Globus pallidus (tissue), 1 donor: ENCODE results near the gene EHMT1.

Source experiments
- DNase-seq: peaks from one replicate; pipeline ENCODE4 v3.0.0-alpha.2; 2015; ENCODE audit warnings: low spot score

Gene EHMT1

GRCh38 chr9:137741330-137741729, 122.5 kb downstream of the EHMT1 start:
- DNase-seq: no peak

DNA sequence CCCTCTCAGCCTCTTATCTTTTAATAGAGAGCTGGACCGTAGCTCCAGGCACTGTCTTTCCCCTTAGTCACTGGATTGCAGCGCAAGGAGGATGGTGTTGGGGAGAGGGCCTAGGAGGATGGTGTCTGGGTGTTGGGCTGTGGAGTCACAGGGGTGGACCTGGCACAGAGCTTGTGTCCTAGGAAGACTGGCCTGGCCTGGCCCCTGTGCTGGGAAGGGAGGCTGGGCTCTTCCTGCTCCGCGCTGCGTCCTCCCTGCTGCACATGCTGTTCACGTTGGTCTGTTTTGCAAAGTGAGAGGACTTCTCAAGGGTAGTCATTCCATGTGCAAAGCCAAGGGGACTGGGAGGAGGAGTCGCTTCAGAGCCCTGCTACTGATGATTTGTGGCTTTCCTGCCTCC, 123.9 kb downstream of the EHMT1 start:
- DNase-seq: no peak

DNA sequence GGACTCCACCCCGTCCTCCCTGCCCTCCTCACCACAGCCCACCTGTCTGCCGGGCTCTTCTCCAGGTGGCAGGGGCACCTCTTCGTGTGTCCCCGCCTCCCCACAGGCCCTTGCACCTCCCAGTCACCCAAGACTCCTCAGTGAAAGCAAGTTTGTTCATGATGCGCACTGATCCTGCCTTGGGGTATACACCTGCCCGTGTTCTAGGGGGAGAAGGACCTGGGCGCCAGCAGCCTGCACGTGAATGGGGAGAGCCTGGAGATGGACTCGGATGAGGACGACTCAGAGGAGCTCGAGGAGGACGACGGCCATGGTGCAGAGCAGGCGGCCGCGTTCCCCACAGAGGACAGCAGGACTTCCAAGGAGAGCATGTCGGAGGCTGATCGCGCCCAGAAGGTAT, 124.9 kb downstream of the EHMT1 start:
- no peak for DNase-seq

GRCh38 chr9:137744632-137745183, 125.9 kb downstream of the EHMT1 start:
- DNase-seq: no peak

- DNase-seq: no peak
Observed at GRCh38 chr9:137745541-137745991, 126.8 kb downstream of the EHMT1 start.

DNA sequence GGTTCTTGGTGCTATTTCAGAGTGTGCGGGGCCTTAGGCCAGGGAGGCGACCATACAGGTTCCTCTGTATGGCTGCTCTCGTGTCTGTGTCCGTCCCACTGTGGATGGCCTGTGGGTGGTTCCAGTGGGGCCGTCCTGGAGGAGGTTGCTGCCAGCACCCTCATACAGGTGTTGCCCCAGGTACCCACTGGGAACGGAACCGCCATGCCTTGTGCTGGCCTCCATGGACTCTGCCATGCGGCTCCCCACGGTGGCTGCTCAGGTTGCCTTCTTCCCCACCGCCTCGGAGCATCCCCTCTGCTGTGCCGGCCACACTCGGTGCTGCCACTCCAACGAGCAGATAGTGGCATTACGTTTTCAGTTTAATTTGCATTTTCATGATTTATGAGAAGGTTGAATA, 129.5 kb downstream of the EHMT1 start:
- DNase-seq: no peak

- no peak for DNase-seq
Observed at GRCh38 chr9:137748741-137749140, 129.9 kb downstream of the EHMT1 start.

DNA sequence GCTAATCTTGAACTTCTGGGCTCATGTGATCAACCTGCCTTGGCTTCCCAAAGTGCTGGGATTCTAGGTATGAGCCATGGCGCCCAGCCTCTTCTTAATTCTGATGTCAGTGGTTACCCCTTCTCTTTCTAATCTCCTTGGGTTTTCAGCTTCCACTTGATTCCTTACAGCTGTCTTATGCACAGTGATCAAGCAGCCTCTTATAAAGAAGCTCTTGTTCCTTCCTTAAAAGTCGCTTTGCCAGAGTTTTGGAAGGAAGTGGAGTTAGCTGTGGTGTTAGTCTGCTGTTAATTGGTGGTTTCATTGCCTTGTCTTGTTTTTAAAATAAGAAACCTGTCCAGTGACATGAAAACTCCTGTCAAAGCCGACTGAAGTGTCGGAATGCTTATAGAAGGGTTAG, 130.7 kb downstream of the EHMT1 start:
- no peak for DNase-seq

- no peak for DNase-seq
Observed at GRCh38 chr9:137750007-137750406, 131.2 kb downstream of the EHMT1 start.

GRCh38 chr9:137750566-137750965, 131.8 kb downstream of the EHMT1 start:
- DNase-seq: no peak

DNA sequence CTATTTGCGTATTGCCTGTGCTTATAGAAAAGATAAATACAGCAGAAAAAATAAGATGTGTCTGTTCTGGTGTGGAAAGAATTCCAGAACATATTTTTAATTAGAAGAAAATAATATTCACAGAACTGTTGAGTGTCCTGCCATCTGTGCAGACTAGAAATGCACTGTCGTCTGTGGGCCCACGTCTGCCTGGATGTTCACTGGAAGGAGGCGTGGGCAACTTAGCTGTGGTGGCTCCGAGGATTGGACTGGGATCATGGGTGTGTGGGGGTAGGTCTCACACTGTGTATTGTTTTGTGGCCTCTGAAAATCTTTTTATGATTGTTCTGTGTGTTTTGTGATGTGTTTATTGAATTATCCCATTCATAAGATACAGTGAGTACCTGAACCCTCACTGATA, 132.8 kb downstream of the EHMT1 start:
- DNase-seq: no peak

DNA sequence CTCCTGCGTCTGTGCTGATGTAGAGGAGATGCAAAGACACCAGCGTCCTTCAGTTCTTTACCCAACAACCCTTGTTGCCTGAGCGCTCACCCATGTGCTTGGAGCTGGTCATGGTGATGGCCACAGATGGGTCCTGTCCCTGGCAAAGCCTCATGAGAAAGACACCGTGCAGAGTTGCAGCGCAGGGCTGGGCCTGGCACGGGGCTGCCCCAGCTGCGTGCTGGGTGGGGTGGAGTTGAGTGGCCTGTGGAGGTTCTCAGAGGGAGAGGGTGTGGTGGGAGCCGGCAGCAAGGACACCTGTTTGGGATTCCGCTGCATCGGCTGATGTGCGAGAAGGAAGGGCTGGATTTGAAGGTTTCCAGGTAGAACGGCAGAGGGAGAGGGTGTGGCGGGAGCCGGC, 133.6 kb downstream of the EHMT1 start:
- DNase-seq: no peak

- no peak for DNase-seq
Observed at GRCh38 chr9:137753192-137753765, 134.5 kb downstream of the EHMT1 start.

- DNase-seq: no peak
Observed at GRCh38 chr9:137755261-137755927, 136.6 kb downstream of the EHMT1 start.

GRCh38 chr9:137756045-137756744, 137.4 kb downstream of the EHMT1 start:
- no peak for DNase-seq

DNA sequence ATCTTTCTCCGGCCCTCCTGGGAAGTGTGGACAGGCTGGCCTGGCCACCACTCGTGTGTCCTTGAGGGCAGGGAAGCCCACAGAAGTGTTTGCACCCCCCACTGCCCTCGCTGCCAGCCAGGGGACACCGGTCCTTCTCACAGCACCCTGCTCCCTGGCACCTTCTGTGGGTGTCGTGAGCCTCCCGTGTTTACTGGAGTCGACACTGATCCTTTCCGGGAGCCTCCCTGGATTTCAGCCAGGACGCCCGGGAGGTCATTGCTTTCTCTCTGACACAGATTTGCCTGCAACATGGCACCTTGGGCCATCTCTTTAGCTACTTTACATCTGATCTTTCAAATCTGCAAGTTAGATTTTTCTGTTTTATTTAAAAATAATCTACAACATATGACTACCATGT, 138.3 kb downstream of the EHMT1 start:
- no peak for DNase-seq

- no peak for DNase-seq
Observed at GRCh38 chr9:137757613-137758029, 138.8 kb downstream of the EHMT1 start.

DNA sequence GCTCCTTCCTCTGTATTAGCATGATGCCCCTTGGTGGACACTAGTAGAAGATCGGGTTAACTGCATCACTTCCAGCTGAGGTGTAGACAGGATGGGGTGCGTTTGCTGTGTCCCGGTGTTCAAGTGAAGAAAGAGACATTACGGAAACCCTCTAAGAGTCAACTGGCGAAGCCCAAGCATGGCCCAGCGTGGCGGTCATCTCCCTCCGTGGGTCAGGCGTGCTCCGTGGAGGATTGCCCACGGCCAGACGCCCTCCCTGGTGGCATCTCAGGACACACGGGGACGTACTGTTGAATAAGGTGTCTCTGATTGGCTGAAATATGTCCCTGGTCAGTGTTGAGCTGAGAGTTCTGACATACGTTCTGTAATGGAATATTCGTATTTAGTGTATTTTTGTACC, 139.3 kb downstream of the EHMT1 start:
- no peak for DNase-seq

GRCh38 chr9:137759117-137759516, 140.3 kb downstream of the EHMT1 start:
- no peak for DNase-seq

DNA sequence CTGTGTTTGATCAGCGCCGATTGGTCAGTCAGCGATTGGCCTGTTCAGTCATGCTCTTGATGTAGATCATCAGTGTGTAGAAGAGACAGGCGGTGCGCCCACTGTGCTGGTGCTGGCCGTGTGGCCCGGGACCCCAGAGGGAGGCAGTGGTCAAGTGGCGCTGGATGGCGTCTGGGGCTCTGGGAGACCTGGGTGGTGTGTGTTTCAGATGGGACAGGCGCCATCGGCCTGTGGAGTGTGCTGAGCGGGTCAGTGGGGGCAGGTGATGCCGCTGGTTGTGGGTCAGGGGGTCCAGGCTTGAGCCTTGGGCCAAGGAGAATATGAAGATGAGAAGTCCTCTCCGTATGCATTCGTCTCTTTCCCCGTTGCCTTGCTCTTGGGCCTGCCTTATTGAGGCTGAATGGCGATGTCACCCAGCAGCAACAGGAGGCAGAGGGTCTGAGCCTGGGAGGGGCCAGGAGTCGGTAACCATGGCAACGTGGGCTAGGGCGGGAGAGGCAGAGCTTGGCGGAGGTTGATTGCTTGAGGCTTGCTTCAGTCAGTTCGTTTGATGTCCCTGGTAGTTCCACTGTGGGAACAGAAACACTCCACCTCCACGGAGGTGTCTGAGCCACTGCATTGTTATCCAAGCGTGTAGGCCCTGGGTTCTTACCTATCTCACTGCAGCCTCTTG, 141.0 kb downstream of the EHMT1 start:
- no peak for DNase-seq

- no peak for DNase-seq
Observed at GRCh38 chr9:137760426-137760825, 141.6 kb downstream of the EHMT1 start.

DNA sequence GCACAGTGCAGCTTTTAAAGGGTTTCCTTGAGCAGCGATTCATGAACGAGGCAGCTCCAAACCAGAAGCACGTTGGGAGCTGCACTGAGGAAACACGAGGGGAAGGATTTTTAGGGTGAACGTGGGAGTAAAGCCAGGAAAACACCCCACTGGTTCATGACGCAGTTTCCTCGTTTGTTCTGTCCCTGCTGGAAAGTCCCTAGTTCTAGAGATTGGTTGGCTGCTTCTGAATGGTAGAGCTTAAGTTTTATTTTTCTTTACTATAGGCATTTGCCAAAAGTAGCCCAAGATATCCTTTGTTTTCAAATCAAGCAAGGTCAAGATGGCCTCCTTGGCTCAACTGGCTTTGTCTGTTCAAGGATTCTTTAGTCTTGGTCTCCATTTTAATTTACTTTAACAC, 142.2 kb downstream of the EHMT1 start:
- DNase-seq: no peak

DNA sequence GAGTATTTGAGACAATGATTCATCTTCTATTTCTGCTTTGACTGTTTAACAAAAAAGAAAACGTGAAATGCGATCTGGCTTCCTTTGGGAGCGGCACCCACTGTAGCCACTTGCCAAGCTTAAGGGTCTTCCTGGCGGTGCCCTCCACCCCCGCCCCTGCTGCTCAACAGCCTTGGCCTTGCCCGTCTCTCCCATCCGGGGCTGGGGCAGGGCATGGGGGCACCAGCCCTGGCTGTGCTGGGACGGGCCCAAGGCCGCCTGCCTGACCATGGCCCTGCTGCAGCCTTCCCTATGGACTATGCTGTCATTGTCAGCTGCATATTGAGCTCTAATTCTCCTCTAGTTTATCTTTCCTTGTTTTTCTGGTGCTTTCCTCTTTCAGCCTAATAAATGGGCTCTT, 143.0 kb downstream of the EHMT1 start:
- DNase-seq: no peak
